GM12878 (cell line): ENCODE measurements around the gene UGT3A2. TPM values are rescaled to one million over a fixed set of nuclear protein-coding genes. Genes with fewer than 3 reads are reported as not detected.

Source experiments
- ATAC-seq: fragments of 200-7000 bp; cut with Tn5 transposase; 3 replicates; pipeline ENCODE4 v1.9.1; 2020; ENCODE audit warnings: mild to moderate bottlenecking, moderate library complexity
- BruUV-seq: library from RNA; stranded (reverse); fragments of 400-500 nt; replicated peaks from 2 replicates; lab custom pipeline; 2021; lab: Mats Ljungman, UMichigan
- CTCF ChIA-PET: fragments of 300-600 bp; sonication (Branson Sonifier 250); formaldehyde crosslinking; extraction: SDS; loops from one replicate; lab custom pipeline; 2021; ENCODE audit warnings: inconsistent platforms; lab: Yijun Ruan, JAX
- POLR2A ChIA-PET: fragments of 350-600 bp; formaldehyde crosslinking; extraction: SDS; loops from one replicate; lab custom pipeline; 2021; ENCODE audit warnings: inconsistent platforms; lab: Charles Lee
- RAD21 ChIA-PET: fragments of 300-600 bp; sonication (Branson Sonifier 250); formaldehyde crosslinking; loops from one replicate; lab custom pipeline; 2023; ENCODE audit warnings: antibody characterized with exemption; ENCODE audit not compliant: unreplicated experiment; lab: Charles Lee
- SMC1A ChIA-PET: fragments of 300-600 bp; sonication (Branson Sonifier 250); formaldehyde crosslinking; loops from one replicate; lab custom pipeline; 2023; ENCODE audit not compliant: unreplicated experiment, uncharacterized antibody; lab: Charles Lee
- DNase-seq: peaks from one replicate; pipeline ENCODE4 v3.0.0-alpha.2; 2011; ENCODE audit warnings: low read depth, low spot score
- FAIRE-seq: peaks from 3 replicates; lab custom pipeline; 2011; peaks lifted over from hg19 to GRCh38; lab: Jason Lieb, UNC
- H2AFZ ChIP-seq: 2 replicates; pipeline ENCODE4 v1.6.0; 2011; ENCODE audit warnings: low read depth, low read length, control low read depth; ENCODE audit not compliant: control insufficient read depth
- H3K27ac ChIP-seq: 2 replicates; pipeline ENCODE4 v1.5.1; 2011; ENCODE audit warnings: control low read depth; ENCODE audit not compliant: control insufficient read depth, insufficient read depth
- H3K27me3 ChIP-seq, 2 experiments: replicated peaks in 1 of 2; 2 replicates each; pipeline versions ENCODE4 v1.6.0 to v1.6.1; 2011; ENCODE audit warnings: low read length in 1 of 2; ENCODE audit not compliant: control insufficient read depth in 2 of 2, insufficient read depth in 2 of 2
- H3K36me3 ChIP-seq, 2 experiments: 2 replicates each; pipeline ENCODE4 v1.5.1; 2011; ENCODE audit warnings: low read length in 1 of 2; ENCODE audit not compliant: control insufficient read depth in 2 of 2, insufficient read depth in 2 of 2
- H3K4me1 ChIP-seq: 2 replicates; pipeline ENCODE4 v1.6.1; 2011; ENCODE audit warnings: mild to moderate bottlenecking, low read length, moderate library complexity, mixed read lengths; ENCODE audit not compliant: control insufficient read depth, insufficient read depth
- H3K4me2 ChIP-seq: 2 replicates; pipeline ENCODE4 v1.6.0; 2011; ENCODE audit warnings: control low read depth; ENCODE audit not compliant: control insufficient read depth, insufficient read depth
- H3K4me3 ChIP-seq: fragments of 200-600 bp; sonication (generic); 2 replicates; pipeline ENCODE4 v1.5.1; 2016
- H3K79me2 ChIP-seq: 2 replicates; pipeline ENCODE4 v1.6.0; 2011; ENCODE audit warnings: low read length; ENCODE audit not compliant: control insufficient read depth, insufficient read depth
- H3K9ac ChIP-seq: 2 replicates; pipeline ENCODE4 v1.8.0; 2011; ENCODE audit warnings: low read length, control low read depth, mixed read lengths; ENCODE audit not compliant: control insufficient read depth, insufficient read depth
- H3K9me3 ChIP-seq: replicated peaks from 3 replicates; pipeline ENCODE4 v1.5.1; 2011; ENCODE audit warnings: mild to moderate bottlenecking, low read length; ENCODE audit not compliant: control insufficient read depth, insufficient read depth
- H4K20me1 ChIP-seq: 2 replicates; pipeline ENCODE4 v1.6.0; 2011; ENCODE audit not compliant: control insufficient read depth, insufficient read depth
- BRCA1 ChIP-seq: IDR thresholded peaks from 2 replicates; pipeline ENCODE4 v1.6.1; 2011; ENCODE audit warnings: low read depth, low read length, improper control_type of control experiment
- CHD2 ChIP-seq: IDR thresholded peaks from 2 replicates; pipeline ENCODE4 v1.6.1; 2011; ENCODE audit warnings: low read depth, low read length, improper control_type of control experiment, borderline replicate concordance
- E2F4 ChIP-seq: IDR thresholded peaks from 2 replicates; pipeline ENCODE4 v1.6.1; 2012; ENCODE audit warnings: low read depth, low read length, improper control_type of control experiment
- IKZF2 ChIP-seq, 2 experiments: fragments of 450-650 bp; IDR thresholded peaks; 2 replicates each; pipeline ENCODE4 v1.6.1; 2017; ENCODE audit warnings: mild to moderate bottlenecking in 2 of 2, moderate library complexity in 2 of 2
- PML ChIP-seq: IDR thresholded peaks from 2 replicates; pipeline ENCODE4 v1.6.1; 2012; ENCODE audit warnings: low read length, inconsistent platforms
- POLR2AphosphoS5 ChIP-seq: IDR thresholded peaks from 2 replicates; pipeline ENCODE4 v1.6.1; 2011; ENCODE audit warnings: mild to moderate bottlenecking, low read length, inconsistent platforms
- RBBP5 ChIP-seq: fragments of 200-600 bp; sonication (generic); conservative IDR thresholded peaks from 2 replicates; pipeline ENCODE4 v1.6.1; 2016
- RUNX3 ChIP-seq: IDR thresholded peaks from 2 replicates; pipeline ENCODE4 v1.6.1; 2012; ENCODE audit warnings: low read length, inconsistent platforms
- SMARCA5 ChIP-seq: fragments of 450-650 bp; IDR thresholded peaks from 2 replicates; pipeline ENCODE4 v1.6.1; 2017; ENCODE audit warnings: mild to moderate bottlenecking
- SMC3 ChIP-seq: IDR thresholded peaks from 2 replicates; pipeline ENCODE4 v1.6.1; 2011; ENCODE audit warnings: low read length, improper control_type of control experiment, borderline replicate concordance
- SREBF2 ChIP-seq: IDR thresholded peaks from 2 replicates; pipeline ENCODE4 v1.6.1; 2012; ENCODE audit warnings: mild to moderate bottlenecking, low read length
- ZBED1 ChIP-seq: IDR thresholded peaks from 2 replicates; pipeline ENCODE4 v1.6.1; 2016; ENCODE audit warnings: borderline replicate concordance
- ZNF274 ChIP-seq: IDR thresholded peaks from one replicate; pipeline ENCODE4 v1.8.0; 2011; ENCODE audit not compliant: insufficient read length, insufficient read depth
- WGBS: methylation state at CpG from one replicate; pipeline ENCODE4 v1.1.6; 2016; ENCODE audit warnings: low lambda C conversion rate; ENCODE audit not compliant: insufficient replicate concordance, insufficient coverage; ENCODE audit errors: missing lambda C conversion rate; 5-methylcytosine and 5-hydroxymethylcytosine counted together
- in situ Hi-C: fragments of 300-500 bp; cut with MboI; formaldehyde crosslinking; loops from 9 replicates; pipeline ENCODE4 v1.14.3; 2018; ENCODE audit warnings: mixed read lengths
- intact Hi-C: fragments of 100-400 bp; cut with micrococcal nuclease; formaldehyde crosslinking; loops from one replicate; pipeline ENCODE4 v1.14.2; 2022; ENCODE audit not compliant: unreplicated experiment
- polyA plus RNA-seq, 11 experiments: library from polyadenylated mRNA; depleted of rRNA in 4 of 11; unstranded in 6 of 11; stranded (reverse) in 5 of 11; fragments of >200 nt; fragmentation: Nextera tagmentation in 4 of 11; fragmentation: Illumina TruSeq in 1 of 11; extraction: Ambion mirVana in 4 of 11; extraction: Trizol in 1 of 11; gene quantifications; 1 replicate in 1 of 11; 2 replicates in 10 of 11; pipeline versions ENCODE4 v1.2.1 to v1.2.3, GENCODE V29; 2011 to 2016; ENCODE audit warnings: inconsistent platforms in 2 of 11, missing spikeins in 2 of 11, low read depth in 1 of 11
- total RNA-seq, 4 experiments: library from RNA; depleted of rRNA in 3 of 4; stranded (reverse); fragments of >200 nt in 3 of 4; fragmentation: Illumina TruSeq in 1 of 4; extraction: Trizol in 1 of 4; gene quantifications; 2 replicates each; pipeline versions ENCODE4 v1.2.1 to v1.2.3, GENCODE V29; 2013 to 2021
- TF ChIP-seq, protein P1 (sequence below): IDR thresholded peaks from 2 replicates; pipeline ENCODE4 v1.6.1; 2011; ENCODE audit warnings: low read depth, mild to moderate bottlenecking, low read length, moderate library complexity, borderline replicate concordance; ENCODE audit errors: extremely low read depth
- TF ChIP-seq, protein P2 (sequence below): fragments of 150-350 bp; IDR thresholded peaks from 2 replicates; pipeline ENCODE4 v1.6.1; 2014; ENCODE audit warnings: mild to moderate bottlenecking, low read depth, low read length

The UGT3A2 gene
- total and polyA plus RNA-seq, 10 of the 15 experiments (the other 5 are each of a cell fraction or from before 2014, with no cell fraction given): 0.02 to 0.50 (median 0.09) TPM; not detected in 7

- 22% methylated on average over 8 of the region's 8 CpGs for WGBS
- intact Hi-C loops (no loop called here), in situ Hi-C loops (no loop called here)
- Histone ChIP-seq H2AFZ (no peak overlapping the region), H3K4me3 (no peak overlapping the region), H4K20me1 (no peaks in the 10 kb centered on the region), H3K27ac (no peak overlapping the region), H3K27me3 (no peaks in the 10 kb centered on the region), H3K79me2 (no peaks in the 10 kb centered on the region), H3K4me2 (no peak overlapping the region), H3K9me3 (no peaks in the 10 kb centered on the region), H3K9ac (no peak overlapping the region), H3K36me3 (no peaks in the 10 kb centered on the region), H3K4me1 (no peaks in the 10 kb centered on the region)
- ATAC-seq: no peak
- BruUV-seq: no TSS peak
- CTCF ChIA-PET: no interaction called here
- TF ChIP-seq RBBP5 (no peak), RUNX3 (no peak), POLR2AphosphoS5 (no peak), ZNF274 (no peak), BRCA1 (no peak), SREBF2 (no peak), E2F4 (no peak), SMARCA5 (no peak), CHD2 (no peak), ZBED1 (no peak), SMC3 (no peak), PML (no peak), IKZF2 (IDR thresholded peaks at IDR 0.05) (no peak)
- TF ChIP-seq, protein P1, sequence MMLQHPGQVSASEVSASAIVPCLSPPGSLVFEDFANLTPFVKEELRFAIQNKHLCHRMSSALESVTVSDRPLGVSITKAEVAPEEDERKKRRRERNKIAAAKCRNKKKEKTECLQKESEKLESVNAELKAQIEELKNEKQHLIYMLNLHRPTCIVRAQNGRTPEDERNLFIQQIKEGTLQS: no peak
- TF ChIP-seq, protein P2, sequence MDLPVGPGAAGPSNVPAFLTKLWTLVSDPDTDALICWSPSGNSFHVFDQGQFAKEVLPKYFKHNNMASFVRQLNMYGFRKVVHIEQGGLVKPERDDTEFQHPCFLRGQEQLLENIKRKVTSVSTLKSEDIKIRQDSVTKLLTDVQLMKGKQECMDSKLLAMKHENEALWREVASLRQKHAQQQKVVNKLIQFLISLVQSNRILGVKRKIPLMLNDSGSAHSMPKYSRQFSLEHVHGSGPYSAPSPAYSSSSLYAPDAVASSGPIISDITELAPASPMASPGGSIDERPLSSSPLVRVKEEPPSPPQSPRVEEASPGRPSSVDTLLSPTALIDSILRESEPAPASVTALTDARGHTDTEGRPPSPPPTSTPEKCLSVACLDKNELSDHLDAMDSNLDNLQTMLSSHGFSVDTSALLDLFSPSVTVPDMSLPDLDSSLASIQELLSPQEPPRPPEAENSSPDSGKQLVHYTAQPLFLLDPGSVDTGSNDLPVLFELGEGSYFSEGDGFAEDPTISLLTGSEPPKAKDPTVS: no peak
- RAD21 ChIA-PET: no interaction called here
- SMC1A ChIA-PET: no interaction called here
- DNase-seq: no peak
- no peak for FAIRE-seq
- POLR2A ChIA-PET: no interaction called here
Observed at GRCh38 chr5:36027711-36028110, 39.0 kb downstream of the UGT3A2 start.
